H4 (cell line): Measurements from ENCODE around the gene ZBTB7C. TPM values are rescaled to one million over a fixed set of nuclear protein-coding genes. Genes with fewer than 3 reads are reported as not detected.

Experiments
- DNase-seq: peaks from one replicate; pipeline ENCODE4 v3.0.0-alpha.2; 2015; ENCODE audit warnings: low spot score
- total RNA-seq: library from RNA; depleted of rRNA; stranded (reverse); fragments of >200 nt; shearing (Covaris generic); gene quantifications from 2 replicates; pipeline ENCODE4 v1.2.3, GENCODE V29; 2014

Gene ZBTB7C
- total RNA-seq, 1 experiment from 2014 or later, result 1.1 TPM

DNA sequence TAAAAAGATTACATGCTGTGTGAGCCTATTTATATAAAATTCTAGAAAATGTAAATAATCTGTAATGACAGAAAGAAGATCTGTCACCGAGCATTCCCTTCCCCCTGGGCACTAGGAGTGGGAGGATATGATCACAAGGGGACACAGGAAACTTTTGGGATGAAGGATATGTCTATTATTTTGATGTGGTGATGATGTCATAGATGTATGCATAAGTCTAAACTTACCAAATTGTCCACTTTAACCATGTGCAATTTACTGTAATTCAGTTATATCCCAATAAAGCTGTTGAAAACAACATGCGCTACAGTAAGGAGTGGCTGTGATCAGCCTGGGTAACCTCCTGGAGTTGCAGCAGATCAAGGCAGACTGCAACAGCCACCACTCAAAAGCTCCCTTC lies 148.9 kb downstream of the ZBTB7C start:
- no peak for DNase-seq

DNA sequence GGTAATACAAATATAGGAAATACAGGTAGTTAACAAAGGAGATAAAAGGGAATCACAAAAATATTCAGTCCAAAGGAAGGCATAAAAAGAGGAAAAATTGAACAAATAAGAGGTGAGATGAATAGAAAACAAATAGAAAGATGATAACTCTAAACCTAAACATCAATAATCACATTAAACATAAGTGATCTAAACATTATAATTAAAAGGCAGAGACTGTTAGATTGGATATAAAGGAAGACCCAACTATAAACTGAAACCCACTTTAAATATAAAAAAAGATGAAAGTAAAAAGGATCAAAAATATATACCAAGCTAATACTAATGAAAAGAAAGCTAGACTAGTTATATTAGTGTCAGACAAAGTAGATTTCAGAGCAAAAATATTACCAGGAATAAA lies 152.3 kb downstream of the ZBTB7C start:
- DNase-seq, result no peak

DNA sequence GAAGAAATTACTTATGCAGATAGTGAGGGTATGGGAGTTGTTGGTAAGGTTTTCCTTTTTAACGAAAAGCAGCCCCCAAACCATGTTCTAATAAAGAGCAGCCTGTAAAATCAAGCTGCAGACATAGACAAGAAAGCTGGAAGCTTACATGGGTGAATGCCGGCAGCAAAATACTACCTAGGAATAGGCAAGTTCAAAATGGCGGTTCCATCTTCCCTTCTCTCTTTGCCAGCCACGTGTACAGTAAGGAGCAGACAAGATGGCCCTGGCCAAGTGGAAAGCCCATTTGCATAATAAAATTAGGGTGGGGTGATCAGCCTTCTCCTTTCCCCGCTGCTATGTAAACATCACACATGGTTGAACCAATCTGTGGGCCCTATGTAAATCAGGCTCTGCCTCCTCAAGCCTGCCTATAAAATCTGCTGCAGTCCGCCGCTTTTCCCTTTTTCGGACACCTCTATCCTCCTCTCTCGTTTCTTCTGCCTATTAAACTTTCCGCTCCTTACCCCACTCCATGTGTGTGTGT lies 155.0 kb downstream of the ZBTB7C start:
- DNase-seq, result no peak

- DNase-seq, result no peak
These were observed 156.7 kb downstream of the ZBTB7C start for GRCh38 chr18:48252525-48252924.

GRCh38 chr18:48250918-48251317 lies 158.3 kb downstream of the ZBTB7C start:
- no peak for DNase-seq

DNA sequence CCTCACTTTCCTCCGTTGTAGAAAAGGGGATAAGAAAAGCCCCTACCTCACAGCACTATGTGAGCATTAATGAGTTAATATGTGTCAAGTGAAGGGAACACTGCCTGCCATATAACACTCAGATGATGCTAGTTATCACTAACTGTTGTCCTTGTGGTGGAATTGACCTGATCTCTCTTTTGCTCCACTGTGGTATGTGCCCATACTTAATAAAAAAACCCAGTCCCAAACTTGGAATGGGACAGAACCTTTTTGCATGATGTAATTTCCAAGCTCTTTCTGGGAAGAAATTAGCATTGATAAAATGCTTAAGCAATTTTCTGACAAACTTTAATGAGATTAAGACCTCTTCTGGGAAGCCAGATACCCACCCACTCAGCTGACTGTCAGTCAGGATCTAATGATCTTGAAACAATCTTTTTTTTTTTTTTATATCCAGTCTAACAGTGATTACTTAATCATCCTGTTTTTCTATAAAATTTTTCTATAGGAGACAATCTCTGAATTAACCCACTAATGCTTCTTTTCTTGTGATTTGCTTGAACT lies 158.7 kb downstream of the ZBTB7C start:
- no peak for DNase-seq

DNA sequence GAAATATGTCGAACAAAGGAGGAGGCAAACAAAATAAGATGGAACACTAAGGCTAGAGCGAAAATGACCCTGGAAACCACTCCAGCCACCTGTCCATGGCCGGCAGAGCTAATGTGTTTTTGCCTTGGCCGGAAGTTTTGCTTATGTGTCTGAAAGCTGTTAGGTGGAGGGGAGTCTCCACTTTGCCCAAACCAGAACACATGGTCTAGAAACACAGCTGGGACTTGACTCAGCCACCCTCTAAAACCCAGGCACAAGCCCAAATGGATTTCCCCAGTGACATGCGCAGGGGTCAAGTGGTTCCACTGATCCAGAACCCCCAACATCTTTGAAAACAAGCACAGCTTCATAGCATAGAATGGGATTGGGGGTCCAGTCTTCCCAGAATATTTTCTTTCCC lies 159.3 kb downstream of the ZBTB7C start:
- DNase-seq, result no peak

DNA sequence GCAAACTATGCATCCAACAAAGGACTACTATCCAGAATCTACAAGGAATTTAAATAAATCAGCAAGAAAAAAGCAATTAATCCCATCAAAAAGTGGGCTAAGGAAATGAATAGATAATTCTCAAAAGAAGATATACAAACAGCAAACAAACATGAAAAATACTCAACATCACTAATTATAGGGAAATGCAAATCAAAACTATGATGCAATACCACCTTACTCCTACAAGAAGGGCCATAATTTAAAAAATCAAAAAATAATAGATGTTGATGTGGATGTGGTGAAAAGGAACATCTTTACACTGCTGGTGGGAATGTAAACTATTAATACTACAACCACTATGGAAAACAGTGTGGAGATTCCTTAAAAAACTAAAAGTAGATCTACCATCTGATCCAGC lies 164.7 kb downstream of the ZBTB7C start:
- no peak for DNase-seq

DNA sequence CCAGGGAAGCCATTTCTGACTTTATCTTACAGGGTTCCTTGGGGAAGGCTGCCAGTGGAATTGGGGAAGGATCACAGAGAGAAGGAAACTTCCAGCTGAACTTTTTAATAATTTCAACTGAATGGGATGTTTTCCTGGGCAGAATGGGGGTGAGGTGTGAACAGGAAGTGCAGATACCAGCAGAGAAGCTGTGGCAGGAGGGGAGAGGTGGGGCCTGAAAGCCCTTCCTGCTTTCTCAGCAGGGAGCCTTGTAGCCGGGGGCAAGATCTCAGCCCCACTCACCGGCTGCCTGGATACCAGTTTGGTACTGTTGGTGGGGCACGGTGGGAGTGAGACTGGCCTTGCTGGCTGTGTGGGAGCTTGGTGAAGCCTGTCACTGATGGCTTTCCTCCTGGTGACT lies 170.5 kb downstream of the ZBTB7C start:
- peak; percentile 31 for DNase-seq

- peak; percentile 55 for DNase-seq
These were observed 171.0 kb downstream of the ZBTB7C start for GRCh38 chr18:48238206-48238605.

- no peak for DNase-seq
These were observed 172.4 kb downstream of the ZBTB7C start for GRCh38 chr18:48236822-48237221.

- DNase-seq, result peak; percentile 70
These were observed 178.6 kb downstream of the ZBTB7C start for GRCh38 chr18:48230467-48231113.

DNA sequence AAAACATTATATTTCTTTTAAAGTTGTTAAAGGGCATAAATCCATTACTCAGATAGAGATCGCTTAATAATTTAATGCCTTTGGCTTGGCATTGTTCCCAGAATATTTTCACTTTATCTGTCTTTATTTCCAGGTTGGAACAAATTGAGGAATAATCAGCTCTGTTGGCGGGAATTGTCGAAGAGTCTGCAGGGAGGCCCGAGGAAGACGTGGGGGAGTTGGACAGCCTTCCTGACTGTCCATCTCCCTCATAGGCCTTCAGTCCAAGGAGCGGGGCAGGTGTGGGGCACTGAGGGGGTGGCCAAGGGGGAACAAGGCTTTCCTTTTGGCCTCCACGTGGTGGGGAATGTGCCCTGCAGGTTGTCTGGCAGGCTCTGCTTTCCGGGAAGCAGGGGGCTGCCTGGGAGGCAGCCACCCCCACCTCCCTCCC lies 179.6 kb downstream of the ZBTB7C start:
- no peak for DNase-seq

DNA sequence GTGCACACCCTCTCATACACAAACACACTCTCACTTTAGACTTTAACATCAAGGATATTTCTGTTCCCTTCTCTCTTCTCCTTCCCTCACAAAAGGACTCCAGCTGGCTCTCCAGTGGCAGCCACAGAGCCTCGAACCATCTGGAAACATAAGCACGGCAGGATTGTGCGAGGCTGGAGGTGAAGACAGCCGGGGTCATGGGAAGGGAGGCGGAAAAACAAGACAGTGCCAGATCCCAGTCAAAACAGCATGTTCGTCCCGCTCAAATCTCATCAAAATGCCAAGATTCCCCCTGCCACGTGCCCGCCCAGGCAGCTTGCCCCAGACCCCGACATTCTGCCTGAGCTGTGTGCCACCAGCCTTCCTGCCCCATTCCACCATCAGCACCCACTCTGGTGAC lies 180.3 kb downstream of the ZBTB7C start:
- DNase-seq, result no peak

GRCh38 chr18:48228301-48228715 lies 180.9 kb downstream of the ZBTB7C start:
- peak; percentile 63 for DNase-seq

- DNase-seq, result peak; percentile 38
These were observed 182.0 kb downstream of the ZBTB7C start for GRCh38 chr18:48227206-48227605.

DNA sequence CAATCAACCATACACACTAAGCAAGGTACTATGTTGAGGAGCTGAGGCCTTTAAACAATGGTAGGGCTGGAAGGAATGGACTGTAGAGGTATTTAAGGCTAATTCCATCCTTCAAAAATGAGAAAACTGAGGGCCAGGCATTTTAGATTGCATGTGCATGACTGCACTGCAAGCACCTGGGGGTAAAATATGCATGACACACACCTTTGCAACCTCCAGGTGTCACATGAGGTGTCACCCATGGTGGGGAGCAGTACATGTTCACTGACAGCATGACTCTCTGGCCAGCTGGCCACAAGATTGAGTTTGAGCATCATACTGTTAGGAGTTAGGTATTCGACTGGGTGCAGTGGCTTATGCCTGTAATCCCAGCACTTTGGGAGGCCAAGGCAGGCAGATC lies 182.8 kb downstream of the ZBTB7C start:
- no peak for DNase-seq

- DNase-seq, result peak; percentile 83
These were observed 187.1 kb downstream of the ZBTB7C start for GRCh38 chr18:48222118-48222517.

- DNase-seq, result no peak
These were observed 189.2 kb downstream of the ZBTB7C start for GRCh38 chr18:48219810-48220499.

GRCh38 chr18:48219037-48219809 lies 190.0 kb downstream of the ZBTB7C start:
- no peak for DNase-seq

DNA sequence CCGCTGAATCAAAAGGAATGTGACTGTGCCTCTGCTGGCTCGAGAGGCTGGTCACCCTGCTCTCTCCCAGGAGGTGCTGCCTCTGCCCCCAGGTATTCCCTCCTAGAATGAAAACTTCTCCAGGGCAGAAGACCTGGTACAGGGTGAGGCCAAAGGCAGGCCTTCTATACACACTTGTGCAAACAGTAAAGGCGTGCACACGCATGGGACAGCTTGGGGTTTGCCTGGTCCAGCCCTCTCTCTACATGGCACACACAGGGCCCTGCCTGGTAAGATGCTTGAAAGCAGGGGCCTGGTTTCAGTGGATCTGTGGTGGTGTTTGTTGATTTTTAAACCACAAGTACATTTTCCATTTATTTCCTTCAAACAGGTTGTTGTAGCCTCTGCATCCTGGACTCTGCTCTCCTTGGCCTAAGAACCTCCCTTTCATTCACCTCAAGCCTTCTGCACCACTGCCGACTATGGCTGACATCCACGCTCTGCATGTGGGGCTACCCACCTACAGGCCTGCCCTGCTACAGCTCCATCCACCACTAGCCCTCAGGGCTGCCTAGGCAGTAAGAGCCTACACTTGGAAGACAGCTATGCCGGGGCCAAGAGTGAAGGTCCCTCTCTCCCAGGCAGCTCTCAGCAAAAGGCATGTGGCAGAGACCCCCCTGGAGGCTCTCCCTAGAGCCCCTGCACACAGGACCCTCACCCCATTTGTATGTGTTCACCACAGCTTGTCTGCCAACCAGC lies 190.7 kb downstream of the ZBTB7C start:
- no peak for DNase-seq
